H7 (cell line): Measurements from ENCODE around the gene UBR1. TPM values are rescaled to one million over a fixed set of nuclear protein-coding genes. Genes with fewer than 3 reads are reported as not detected.
A peak's percentile ranks its signal among the peaks of the same experiment; 100 is the strongest.
"Not testable (repeated sequence)": the region's sequence is repeated elsewhere in the genome, so short reads cannot be mapped to it uniquely, and the experiment has no call there.

Experiments
- DNase-seq: peaks from one replicate; pipeline ENCODE4 v3.0.0; 2012
- H3K27me3 ChIP-seq: 2 replicates; pipeline ENCODE4 v1.6.0; 2011; ENCODE audit warnings: mild to moderate bottlenecking, low read length; ENCODE audit not compliant: control insufficient read depth, insufficient read depth
- H3K36me3 ChIP-seq: replicated peaks from 2 replicates; pipeline ENCODE4 v1.5.1; 2011; ENCODE audit warnings: low read length; ENCODE audit not compliant: control insufficient read depth, insufficient read depth
- H3K4me3 ChIP-seq: 2 replicates; pipeline ENCODE4 v1.5.1; 2011; ENCODE audit warnings: low read depth, mild to moderate bottlenecking, control low read depth, low read length, moderate library complexity; ENCODE audit not compliant: insufficient read depth
- total RNA-seq: library from RNA; depleted of rRNA; stranded (reverse); fragments of >200 nt; shearing (Covaris generic); gene quantifications from 2 replicates; pipeline ENCODE4 v1.2.3, GENCODE V29; 2014

The UBR1 gene
- total RNA-seq, 1 experiment from 2014 or later, result 13.0 TPM

DNA sequence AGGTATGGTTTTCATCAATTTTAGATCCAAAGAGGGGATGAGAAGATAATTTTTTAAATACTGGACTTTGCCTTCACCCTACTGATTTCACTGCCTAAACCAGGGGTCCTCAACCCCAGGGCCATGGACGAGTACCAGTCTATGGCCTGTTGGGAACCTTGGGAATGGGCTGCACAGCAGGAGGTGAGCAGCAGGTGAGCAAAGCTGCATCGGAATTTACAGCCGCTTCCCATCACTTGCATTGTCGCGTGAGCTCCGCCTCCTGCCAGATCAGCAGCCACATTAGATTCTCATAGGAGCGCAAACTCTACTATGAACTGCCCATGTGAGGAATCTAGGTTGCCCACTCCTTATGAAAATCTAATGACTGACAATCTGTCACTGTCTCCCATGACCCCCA lies 109.0 kb downstream of the UBR1 start:
- no peaks in the 10 kb centered on the region for H3K36me3 ChIP-seq
- no peaks in the 10 kb centered on the region for H3K27me3 ChIP-seq
- DNase-seq, result peak; percentile 19
- no peak overlapping the region for H3K4me3 ChIP-seq

DNA sequence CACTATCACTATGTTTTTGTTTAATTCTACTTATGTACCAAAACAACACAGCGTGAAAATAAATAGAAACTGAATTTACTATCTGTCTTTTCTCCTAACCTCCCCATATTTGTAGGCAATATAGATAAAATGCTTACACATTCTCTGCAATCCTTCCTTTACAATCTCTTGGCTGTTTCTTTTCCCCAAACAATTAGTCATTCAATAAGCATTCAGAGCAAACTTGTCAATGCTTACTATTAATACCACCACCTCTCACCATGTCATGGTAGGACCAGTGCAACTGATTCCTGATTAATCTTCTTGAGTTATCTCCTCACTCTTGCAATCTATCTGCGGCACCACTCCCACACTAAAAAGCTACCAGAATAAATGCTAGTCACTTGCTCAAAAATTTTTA lies 111.3 kb downstream of the UBR1 start:
- Histone ChIP-seq H3K27me3 (no peaks in the 10 kb centered on the region), H3K36me3 (no peaks in the 10 kb centered on the region), H3K4me3 (no peak overlapping the region)
- DNase-seq, result no peak

DNA sequence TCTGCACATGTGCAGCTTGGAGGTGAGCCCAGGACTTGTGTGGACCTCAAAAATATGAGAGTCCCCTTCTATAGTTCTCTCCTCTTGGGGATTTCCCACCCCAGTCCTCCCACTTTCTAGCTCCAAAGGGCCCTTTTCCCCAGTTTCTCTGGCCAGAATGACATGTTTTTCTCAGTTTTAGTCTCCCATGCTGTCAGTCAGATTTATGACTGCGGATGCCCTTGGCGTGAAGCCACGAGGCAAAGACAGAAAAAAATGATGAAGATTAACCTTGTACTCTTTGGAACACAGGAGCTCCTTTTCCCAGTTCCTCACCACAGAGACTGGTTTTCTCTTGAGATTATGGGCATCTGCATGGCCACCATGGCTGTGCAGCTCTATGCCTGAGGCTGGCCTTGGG lies 113.2 kb downstream of the UBR1 start:
- Histone ChIP-seq H3K36me3 (no peaks in the 10 kb centered on the region), H3K4me3 (no peak overlapping the region), H3K27me3 (no peaks in the 10 kb centered on the region)
- DNase-seq, result no peak

DNA sequence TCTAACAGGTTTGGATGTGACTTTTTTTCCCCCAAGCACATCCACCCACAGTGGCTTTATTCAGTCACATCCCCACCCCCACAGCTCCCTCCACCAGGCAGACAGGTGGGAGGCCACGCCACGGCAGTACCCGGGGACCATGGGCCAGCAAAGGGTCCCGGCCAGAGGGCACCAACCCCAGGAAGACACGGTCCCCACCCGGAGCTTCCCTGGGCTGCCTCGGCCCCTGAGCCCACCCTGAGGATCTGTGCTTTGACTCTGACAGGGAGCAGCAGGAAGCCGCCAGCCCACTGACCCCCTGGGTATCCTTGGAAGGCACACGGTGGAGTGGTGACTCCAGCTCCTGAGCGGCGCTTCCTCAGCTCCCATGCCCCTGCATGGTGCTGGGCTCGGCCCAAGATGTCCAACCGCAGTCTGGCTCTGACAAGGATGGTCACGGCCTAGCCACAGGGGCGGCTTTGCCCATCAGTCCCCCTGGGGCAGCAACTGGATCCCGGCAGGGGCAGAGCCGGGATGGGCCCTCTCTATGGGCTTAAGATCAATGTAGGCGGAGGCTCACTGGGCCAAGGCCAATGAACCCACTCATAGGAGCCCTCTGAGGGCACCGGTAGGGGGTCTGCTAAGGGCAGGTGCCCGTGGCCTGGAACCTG lies 119.0 kb downstream of the UBR1 start:
- DNase-seq, result no peak
- Histone ChIP-seq H3K36me3 (no peaks in the 10 kb centered on the region), H3K4me3 (no peak overlapping the region), H3K27me3 (no peaks in the 10 kb centered on the region)

DNA sequence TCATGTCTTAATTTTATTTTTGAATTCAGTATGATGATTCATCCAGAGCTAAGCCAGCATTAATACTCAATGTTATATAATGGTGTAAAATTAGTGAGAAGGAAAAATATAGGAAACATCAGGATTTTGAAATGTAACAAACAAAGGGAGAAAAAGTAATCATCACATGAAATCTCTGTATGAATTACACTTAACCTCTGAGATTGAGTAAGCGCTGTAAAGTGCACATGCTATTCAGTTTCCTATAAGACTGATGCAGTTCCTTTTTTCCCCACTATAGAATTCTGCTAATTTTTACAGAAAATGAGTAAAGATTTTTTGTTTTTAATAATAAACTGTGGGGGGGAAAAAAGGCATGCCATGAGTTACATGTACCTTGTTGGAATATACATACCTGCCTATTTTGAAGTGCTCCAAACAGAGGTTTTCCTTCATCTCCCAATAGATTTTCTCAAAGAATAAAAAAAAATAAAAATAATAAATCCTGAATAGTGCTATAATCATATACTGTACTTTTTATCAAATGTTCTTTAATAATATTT lies 121.3 kb downstream of the UBR1 start:
- Histone ChIP-seq H3K36me3 (peaks cover 2% of the 10 kb centered on the region; the same call in 1 of the 2 replicates), H3K27me3 (no peaks in the 10 kb centered on the region), H3K4me3 (no peak overlapping the region)
- DNase-seq, result no peak

DNA sequence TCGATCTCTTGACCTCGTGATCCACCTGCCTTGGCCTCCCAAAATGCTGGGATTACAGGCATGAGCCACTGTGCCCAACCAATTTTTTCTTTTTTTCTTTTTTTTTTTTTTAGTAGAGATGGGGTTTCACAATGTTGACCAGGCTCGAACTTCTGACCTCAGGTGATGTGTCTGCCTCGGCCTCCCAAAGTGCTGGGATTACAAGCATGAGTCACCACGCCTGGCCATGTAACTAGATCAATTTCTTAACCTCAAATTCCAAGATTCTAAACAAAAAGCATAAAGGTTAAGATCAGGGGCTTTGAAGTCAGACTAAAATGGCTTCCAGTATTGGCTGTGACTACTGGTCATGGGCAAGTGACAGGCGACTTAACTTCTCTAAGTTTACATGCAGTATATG lies 126.7 kb downstream of the UBR1 start:
- not testable (repeated sequence) for H3K4me3 ChIP-seq, H3K27me3 ChIP-seq, DNase-seq, H3K36me3 ChIP-seq

DNA sequence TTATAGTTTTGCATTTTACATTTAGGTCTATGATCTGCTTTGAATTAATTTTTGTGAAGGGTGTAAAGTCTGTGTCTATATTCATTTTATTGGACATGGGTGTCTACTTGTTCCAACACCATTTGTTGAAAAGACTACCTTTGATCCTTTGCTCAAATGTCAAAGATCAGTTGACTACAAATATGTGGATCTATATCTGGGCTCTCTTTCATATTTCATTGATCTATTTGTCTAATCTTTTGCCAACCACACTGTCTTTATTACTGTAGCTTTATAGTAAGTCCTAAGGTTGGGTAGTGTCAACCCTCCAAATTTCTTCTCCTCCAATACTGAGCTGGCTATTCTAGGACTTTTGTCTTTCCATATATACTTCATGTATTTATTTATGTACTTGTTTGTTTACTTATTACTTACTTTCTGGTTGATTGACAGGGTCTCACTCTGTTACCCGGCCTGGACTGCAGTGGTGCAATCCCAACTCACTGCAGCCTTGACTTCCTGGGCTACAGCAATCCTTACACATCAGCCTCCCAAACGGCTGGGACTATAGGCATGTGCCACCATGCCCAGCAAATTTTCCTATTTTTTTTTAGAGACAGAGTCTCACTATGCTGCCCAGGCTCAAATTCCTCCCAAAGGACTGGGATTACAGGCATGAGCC lies 131.5 kb downstream of the UBR1 start:
- H3K27me3 ChIP-seq, result no peaks in the 10 kb centered on the region
- DNase-seq, result no peak
- no peak overlapping the region for H3K4me3 ChIP-seq
- no peaks in the 10 kb centered on the region; the same call in none of the 2 replicates for H3K36me3 ChIP-seq

DNA sequence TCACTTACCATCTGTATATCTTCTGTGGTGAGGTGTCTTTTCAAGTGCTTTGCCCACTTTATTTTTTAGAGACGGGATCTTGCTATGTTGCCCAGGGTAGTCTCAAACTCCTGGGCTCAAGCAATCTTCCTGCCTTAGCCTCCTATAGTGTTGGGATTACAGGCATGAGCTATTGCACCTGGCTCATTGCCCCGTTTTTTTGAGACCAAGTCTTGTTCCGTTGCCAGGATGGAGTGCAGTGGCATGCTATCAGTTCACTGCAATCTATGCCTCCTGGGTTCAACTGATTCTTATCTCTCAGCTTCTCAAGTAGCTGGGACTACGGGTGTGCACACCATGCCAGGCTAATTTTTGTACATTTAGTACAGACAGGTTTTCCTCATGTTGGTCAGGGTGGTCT lies 132.7 kb downstream of the UBR1 start:
- H3K4me3 ChIP-seq, result no peak overlapping the region
- H3K36me3 ChIP-seq, result no peaks in the 10 kb centered on the region; the same call in none of the 2 replicates
- H3K27me3 ChIP-seq, result no peaks in the 10 kb centered on the region
- DNase-seq, result no peak

DNA sequence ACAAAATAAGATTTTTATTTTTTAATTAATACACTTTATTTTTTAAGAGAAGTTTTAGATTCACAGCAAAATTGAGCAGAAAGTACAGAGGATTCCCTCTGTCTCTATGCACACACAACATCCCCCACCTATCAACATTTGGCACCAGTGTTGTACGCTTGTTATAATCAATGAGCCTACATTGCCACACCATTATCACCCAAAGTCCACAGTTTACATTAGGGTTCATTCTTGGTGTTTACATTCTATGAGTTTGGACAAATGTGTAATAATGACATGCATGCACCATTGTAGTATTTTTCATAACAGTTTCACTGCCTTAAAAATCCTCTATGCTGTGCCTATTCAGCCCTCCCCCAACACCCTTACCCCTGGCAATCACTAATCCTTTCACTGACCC lies 134.0 kb downstream of the UBR1 start:
- Histone ChIP-seq H3K36me3 (no peaks in the 10 kb centered on the region; the same call in none of the 2 replicates), H3K4me3 (no peak overlapping the region), H3K27me3 (no peaks in the 10 kb centered on the region)
- no peak for DNase-seq

DNA sequence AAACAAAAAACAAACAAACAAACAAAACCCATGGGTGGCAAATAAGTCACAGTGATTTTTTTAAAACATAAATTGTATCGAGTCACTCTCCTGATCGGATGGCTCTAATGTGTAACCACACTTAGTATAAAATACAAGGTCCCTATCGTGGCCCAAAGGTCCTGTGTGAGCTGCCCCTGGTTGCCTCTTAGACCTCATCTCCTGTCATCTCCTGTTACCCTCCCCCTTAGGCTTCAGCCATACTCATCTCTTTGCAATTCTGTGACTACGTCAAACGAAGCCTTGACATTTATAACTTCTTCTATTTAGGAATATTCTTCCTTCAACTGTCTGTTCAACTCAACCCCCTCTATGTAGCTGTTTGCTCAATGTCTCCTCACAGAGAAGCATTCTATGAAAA lies 141.4 kb downstream of the UBR1 start:
- H3K36me3 ChIP-seq, result peaks cover 8% of the 10 kb centered on the region
- H3K4me3 ChIP-seq, result no peak overlapping the region
- no peaks in the 10 kb centered on the region for H3K27me3 ChIP-seq
- DNase-seq, result no peak

DNA sequence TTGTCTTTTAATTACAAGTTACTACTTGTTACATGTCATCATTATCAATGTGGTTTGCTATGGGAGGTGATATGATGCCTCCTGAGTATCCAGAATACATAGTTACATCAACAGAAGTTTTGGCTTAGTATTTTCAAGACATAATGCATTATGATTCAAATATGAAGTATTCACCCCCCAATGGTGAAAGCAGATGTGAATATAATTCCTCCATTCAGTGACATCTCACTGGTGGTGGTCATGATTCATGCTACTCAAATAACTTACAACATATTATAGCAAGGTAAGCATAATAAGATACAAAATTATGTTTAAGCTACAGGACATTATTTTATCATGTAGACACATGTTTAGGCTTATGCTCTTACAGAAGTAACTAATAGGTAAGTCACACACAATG lies 150.3 kb downstream of the UBR1 start:
- no peak for DNase-seq
- Histone ChIP-seq H3K36me3 (peaks cover 9% of the 10 kb centered on the region), H3K4me3 (no peak overlapping the region), H3K27me3 (no peaks in the 10 kb centered on the region)

DNA sequence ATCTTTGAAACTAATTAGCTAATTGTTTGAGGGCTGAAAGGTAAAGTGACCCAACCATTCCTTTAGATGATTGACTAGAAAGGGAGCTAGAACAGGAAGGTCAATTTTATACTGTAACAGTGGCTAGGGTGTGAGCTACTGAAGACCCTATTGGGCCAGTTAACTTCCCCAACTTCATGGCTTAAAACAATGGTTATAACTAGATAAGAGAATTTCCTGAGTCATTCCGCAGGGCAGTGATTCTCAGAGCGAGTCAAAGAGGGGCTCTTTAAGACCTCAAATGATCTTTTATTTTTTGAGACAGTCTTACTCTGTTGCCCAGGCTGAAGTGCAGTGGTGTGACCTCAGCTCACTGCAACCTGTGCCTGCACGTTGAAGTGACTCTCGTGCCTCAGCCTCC lies 151.5 kb downstream of the UBR1 start:
- no peak for DNase-seq
- H3K36me3 ChIP-seq, result peaks cover 7% of the 10 kb centered on the region
- H3K27me3 ChIP-seq, result no peaks in the 10 kb centered on the region
- no peak overlapping the region for H3K4me3 ChIP-seq

DNA sequence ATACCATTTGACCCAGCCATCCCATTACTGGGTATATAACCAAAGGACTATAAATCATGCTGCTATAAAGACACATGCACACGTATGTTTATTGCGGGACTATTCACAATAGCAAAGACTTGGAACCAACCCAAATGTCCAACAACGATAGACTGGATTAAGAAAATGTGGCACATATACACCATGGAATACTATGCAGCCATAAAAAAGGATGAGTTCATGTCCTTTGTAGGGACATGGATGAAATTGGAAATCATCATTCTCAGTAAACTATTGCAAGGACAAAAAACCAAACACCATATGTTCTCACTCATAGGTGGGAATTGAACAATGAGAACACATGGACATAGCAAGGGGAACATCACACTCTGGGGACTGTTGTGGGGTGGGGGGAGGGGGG lies 156.9 kb downstream of the UBR1 start:
- not testable (repeated sequence) for H3K27me3 ChIP-seq, H3K4me3 ChIP-seq, DNase-seq, H3K36me3 ChIP-seq

DNA sequence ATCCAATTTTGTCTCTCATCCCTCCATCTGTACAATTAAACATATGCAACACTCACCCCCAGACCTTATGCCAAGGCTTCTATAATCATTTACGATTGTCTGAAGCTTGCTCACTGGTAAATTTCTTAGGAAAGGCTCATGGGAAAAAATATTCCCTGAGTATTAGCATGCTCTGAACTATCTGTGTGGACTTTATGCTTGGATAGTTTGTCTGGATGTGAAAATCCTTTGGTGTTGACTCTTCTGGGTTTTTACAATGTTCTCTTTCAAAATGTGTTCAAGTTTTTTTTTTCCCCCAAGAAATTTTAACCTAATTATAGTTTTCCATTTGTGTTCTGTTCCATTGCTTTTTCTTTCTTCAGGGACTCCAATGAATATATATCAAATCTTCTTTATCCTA lies 165.3 kb downstream of the UBR1 start:
- Histone ChIP-seq H3K27me3 (no peaks in the 10 kb centered on the region), H3K4me3 (no peak overlapping the region), H3K36me3 (no peaks in the 10 kb centered on the region)
- DNase-seq, result no peak

DNA sequence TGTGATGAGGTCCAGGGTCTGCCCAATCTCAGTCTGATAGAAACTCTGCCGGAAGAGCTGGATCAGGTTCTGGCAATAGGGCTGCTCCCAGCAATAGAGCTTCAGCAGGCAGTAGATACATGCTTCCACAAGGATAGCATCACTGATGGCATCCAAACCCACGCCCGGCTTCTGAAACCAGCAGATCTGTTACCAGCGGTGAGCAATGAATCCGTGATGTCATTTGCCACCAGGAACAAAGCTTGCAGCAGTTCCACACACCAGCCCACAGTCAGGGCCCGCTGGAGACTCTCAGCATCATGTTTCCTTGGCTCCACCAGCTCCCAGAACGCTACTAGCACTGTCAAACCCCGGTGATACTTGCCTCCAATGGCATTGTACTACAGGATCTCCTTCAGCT lies 166.0 kb downstream of the UBR1 start:
- H3K27me3 ChIP-seq, result no peaks in the 10 kb centered on the region
- no peak overlapping the region for H3K4me3 ChIP-seq
- no peaks in the 10 kb centered on the region for H3K36me3 ChIP-seq
- no peak for DNase-seq
